HepG2 (cell line): ENCODE measurements around the gene ATP11A. TPM values are rescaled to one million over a fixed set of nuclear protein-coding genes. Genes with fewer than 3 reads are reported as not detected.

Experiments
- ATF1 ChIP-seq: IDR thresholded peaks from 2 replicates; pipeline ENCODE4 v1.6.1; 2016; ENCODE audit warnings: mild to moderate bottlenecking, control low read depth
- DMTF1 ChIP-seq: sonication (generic); formaldehyde crosslinking; IDR thresholded peaks from 2 replicates; pipeline ENCODE4 v1.4.0; 2020; ENCODE audit warnings: mild to moderate bottlenecking, missing genetic modification reagents
- FOXP4 ChIP-seq: sonication (generic); formaldehyde crosslinking; IDR thresholded peaks from 2 replicates; pipeline ENCODE4 v1.4.0; 2020; ENCODE audit warnings: missing genetic modification reagents
- MXI1 ChIP-seq: IDR thresholded peaks from 3 replicates; pipeline ENCODE4 v1.6.1; 2012; ENCODE audit warnings: low read depth, low read length, inconsistent platforms, borderline replicate concordance
- SUZ12 ChIP-seq: fragments of 150-350 bp; IDR thresholded peaks from 2 replicates; pipeline ENCODE4 v1.6.1; 2014; ENCODE audit warnings: low read depth, low read length
- ZBED4 ChIP-seq: sonication (generic); formaldehyde crosslinking; IDR thresholded peaks from 2 replicates; pipeline ENCODE4 v1.4.0; 2020; ENCODE audit warnings: missing genetic modification reagents, borderline replicate concordance
- ZBTB20 ChIP-seq: sonication (generic); formaldehyde crosslinking; IDR thresholded peaks from 2 replicates; pipeline ENCODE4 v1.8.1; 2023; ENCODE audit warnings: missing genetic modification reagents, low read depth, mild to moderate bottlenecking, borderline replicate concordance
- ZFP90 ChIP-seq: sonication (generic); formaldehyde crosslinking; IDR thresholded peaks from 2 replicates; pipeline ENCODE4 v1.8.0; 2022; ENCODE audit warnings: missing genetic modification reagents, mild to moderate bottlenecking, inconsistent platforms, borderline replicate concordance
- ZNF383 ChIP-seq: sonication (generic); formaldehyde crosslinking; IDR thresholded peaks from 2 replicates; pipeline ENCODE4 v1.4.0; 2020; ENCODE audit warnings: missing genetic modification reagents, mild to moderate bottlenecking, borderline replicate concordance
- ZNF670 ChIP-seq: sonication (generic); formaldehyde crosslinking; IDR thresholded peaks from 2 replicates; pipeline ENCODE4 v1.8.0; 2022; ENCODE audit warnings: mild to moderate bottlenecking, missing genetic modification reagents, borderline replicate concordance
- ZNF83 ChIP-seq: sonication (generic); formaldehyde crosslinking; IDR thresholded peaks from 2 replicates; pipeline ENCODE4 v1.4.0; 2020; ENCODE audit warnings: missing genetic modification reagents, mild to moderate bottlenecking, borderline replicate concordance
- ZNF878 ChIP-seq: sonication (generic); formaldehyde crosslinking; IDR thresholded peaks from 2 replicates; pipeline ENCODE4 v1.8.1; 2023; ENCODE audit warnings: mild to moderate bottlenecking, missing genetic modification reagents, moderate library complexity
- polyA plus RNA-seq, 8 experiments: library from polyadenylated mRNA; depleted of rRNA in 3 of 8; stranded (reverse) in 7 of 8; unstranded in 1 of 8; fragments of >200 nt; fragmentation: Illumina TruSeq in 4 of 8; extraction: Trizol in 4 of 8; gene quantifications; 2 replicates each; pipeline versions ENCODE4 v1.2.1 to v1.2.3, GENCODE V29; 2011 to 2016; ENCODE audit warnings: low read depth in 4 of 8, missing spikeins in 1 of 8, mixed read lengths in 1 of 8; ENCODE audit not compliant: insufficient read depth in 1 of 8
- total RNA-seq, 5 experiments: library from RNA; depleted of rRNA; stranded (reverse); fragments of >200 nt; fragmentation: Illumina TruSeq; extraction: Trizol; gene quantifications; 2 replicates each; pipeline ENCODE4 v1.2.3, GENCODE V29; 2016; ENCODE audit warnings: low read depth in 1 of 5
- TF ChIP-seq, protein P1 (sequence below), 2 experiments: sonication (generic) in 1 of 2; formaldehyde crosslinking in 1 of 2; IDR thresholded peaks; 2 replicates each; pipeline versions ENCODE4 v1.4.0 to v1.6.1; 2018 to 2020; ENCODE audit warnings: missing genetic modification reagents in 2 of 2, borderline replicate concordance in 1 of 2, low read depth in 1 of 2, mild to moderate bottlenecking in 1 of 2, missing biosample characterization in 1 of 2
- TF ChIP-seq, protein P2 (sequence below): sonication (generic); formaldehyde crosslinking; IDR thresholded peaks from 2 replicates; pipeline ENCODE4 v1.4.0; 2020; ENCODE audit warnings: mild to moderate bottlenecking, missing genetic modification reagents

ATP11A gene
- total and polyA plus RNA-seq, 2 of the 13 experiments (the other 11 are each of a cell fraction or from before 2014, with no cell fraction given): 18.4 to 20.1 TPM

- TF ChIP-seq, protein P1, sequence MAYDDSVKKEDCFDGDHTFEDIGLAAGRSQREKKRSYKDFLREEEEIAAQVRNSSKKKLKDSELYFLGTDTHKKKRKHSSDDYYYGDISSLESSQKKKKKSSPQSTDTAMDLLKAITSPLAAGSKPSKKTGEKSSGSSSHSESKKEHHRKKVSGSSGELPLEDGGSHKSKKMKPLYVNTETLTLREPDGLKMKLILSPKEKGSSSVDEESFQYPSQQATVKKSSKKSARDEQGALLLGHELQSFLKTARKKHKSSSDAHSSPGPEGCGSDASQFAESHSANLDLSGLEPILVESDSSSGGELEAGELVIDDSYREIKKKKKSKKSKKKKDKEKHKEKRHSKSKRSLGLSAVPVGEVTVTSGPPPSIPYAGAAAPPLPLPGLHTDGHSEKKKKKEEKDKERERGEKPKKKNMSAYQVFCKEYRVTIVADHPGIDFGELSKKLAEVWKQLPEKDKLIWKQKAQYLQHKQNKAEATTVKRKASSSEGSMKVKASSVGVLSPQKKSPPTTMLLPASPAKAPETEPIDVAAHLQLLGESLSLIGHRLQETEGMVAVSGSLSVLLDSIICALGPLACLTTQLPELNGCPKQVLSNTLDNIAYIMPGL (CRISPR knock-in tag; IDR thresholded peaks at IDR 0.05; ENCODE audit: borderline replicate concordance in 1 of 2, low read depth in 1 of 2): peak in 1 of 2 experiments; percentile 55; a peak in 3 of 4 replicates
- TF ChIP-seq ZFP90 (CRISPR knock-in tag) (peak; percentile 66; the same call in 1 of the 2 replicates), DMTF1 (no peak), FOXP4 (CRISPR knock-in tag) (no peak), ZNF878 (no peak; the same call in 1 of the 2 replicates), ZBTB20 (no peak), ZNF383 (no peak), ATF1 (CRISPR knock-in tag) (no peak), SUZ12 (no peak), MXI1 (no peak; the same call in 2 of the 3 replicates), ZNF670 (no peak), ZNF83 (CRISPR knock-in tag) (no peak), ZBED4 (CRISPR knock-in tag) (peak; percentile 56; the same call in 1 of the 2 replicates)
- TF ChIP-seq, protein P2, sequence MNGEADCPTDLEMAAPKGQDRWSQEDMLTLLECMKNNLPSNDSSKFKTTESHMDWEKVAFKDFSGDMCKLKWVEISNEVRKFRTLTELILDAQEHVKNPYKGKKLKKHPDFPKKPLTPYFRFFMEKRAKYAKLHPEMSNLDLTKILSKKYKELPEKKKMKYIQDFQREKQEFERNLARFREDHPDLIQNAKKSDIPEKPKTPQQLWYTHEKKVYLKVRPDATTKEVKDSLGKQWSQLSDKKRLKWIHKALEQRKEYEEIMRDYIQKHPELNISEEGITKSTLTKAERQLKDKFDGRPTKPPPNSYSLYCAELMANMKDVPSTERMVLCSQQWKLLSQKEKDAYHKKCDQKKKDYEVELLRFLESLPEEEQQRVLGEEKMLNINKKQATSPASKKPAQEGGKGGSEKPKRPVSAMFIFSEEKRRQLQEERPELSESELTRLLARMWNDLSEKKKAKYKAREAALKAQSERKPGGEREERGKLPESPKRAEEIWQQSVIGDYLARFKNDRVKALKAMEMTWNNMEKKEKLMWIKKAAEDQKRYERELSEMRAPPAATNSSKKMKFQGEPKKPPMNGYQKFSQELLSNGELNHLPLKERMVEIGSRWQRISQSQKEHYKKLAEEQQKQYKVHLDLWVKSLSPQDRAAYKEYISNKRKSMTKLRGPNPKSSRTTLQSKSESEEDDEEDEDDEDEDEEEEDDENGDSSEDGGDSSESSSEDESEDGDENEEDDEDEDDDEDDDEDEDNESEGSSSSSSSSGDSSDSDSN (CRISPR knock-in tag): peak; percentile 34
These were observed 205.0 kb downstream of the ATP11A start (continued) for GRCh38 chr13:112894673-112895481.
